ENCODE results near the gene TRIM28. TPM values are rescaled to one million over a fixed set of nuclear protein-coding genes. Genes with fewer than 3 reads are reported as not detected.

The TRIM28 gene
- total RNA-seq, 1 experiment from 2014 or later = 908 TPM

DNA sequence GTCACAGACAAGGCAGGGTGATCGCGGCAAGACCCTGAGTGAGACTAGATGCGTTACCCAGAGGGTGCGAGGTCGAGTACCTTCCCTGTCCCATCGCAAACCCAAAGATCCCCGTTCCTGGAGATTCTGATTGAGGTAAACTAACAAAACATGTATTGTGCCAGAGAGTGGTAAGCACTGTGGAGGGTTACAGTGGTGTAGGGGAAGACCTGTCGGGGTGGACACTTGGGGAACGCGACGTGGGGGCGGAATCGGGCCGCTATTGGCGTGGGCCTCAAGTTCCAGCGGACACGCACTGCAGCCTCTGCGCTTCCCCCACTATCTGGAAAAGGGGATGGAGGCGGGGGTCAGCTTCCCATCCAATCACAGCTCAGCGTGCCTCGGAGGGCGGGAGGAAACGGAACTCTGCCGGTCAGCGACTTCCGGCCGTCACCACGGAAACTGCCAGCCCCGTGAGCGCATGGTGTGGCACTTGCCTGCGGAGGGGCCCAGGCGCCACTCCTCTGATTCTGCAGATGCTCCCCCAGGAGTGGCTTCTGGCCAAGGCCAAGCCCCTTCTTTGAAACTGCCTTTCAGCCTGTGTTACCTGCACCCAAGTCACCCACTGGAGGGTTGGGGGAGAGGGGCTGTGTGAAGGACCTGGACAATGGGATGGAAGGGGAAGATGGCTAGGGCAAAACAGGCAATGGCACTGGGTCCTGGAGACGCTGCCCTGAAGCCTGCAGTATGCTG is 15.6 kb downstream of the TRIM28 start:
- CTCF ChIA-PET = interaction anchor here (1.0 kb wide), 1 partner anchor 40 kb away, joined by 5 read pairs; the partner anchor contains the start of gene ZBTB45
- no peak for TF ChIP-seq EZH2 (IDR thresholded peaks at IDR 0.05)
- no peak for TF ChIP-seq FOSL1 (IDR thresholded peaks at IDR 0.05; ENCODE audit: low read depth)
- TF ChIP-seq ZFX (IDR thresholded peaks at IDR 0.05) = peak; percentile 37
- no peak; the same call in 1 of the 2 replicates for TF ChIP-seq ELF1 (IDR thresholded peaks at IDR 0.05; ENCODE audit: borderline replicate concordance, low read depth)
- TF ChIP-seq, protein P1, sequence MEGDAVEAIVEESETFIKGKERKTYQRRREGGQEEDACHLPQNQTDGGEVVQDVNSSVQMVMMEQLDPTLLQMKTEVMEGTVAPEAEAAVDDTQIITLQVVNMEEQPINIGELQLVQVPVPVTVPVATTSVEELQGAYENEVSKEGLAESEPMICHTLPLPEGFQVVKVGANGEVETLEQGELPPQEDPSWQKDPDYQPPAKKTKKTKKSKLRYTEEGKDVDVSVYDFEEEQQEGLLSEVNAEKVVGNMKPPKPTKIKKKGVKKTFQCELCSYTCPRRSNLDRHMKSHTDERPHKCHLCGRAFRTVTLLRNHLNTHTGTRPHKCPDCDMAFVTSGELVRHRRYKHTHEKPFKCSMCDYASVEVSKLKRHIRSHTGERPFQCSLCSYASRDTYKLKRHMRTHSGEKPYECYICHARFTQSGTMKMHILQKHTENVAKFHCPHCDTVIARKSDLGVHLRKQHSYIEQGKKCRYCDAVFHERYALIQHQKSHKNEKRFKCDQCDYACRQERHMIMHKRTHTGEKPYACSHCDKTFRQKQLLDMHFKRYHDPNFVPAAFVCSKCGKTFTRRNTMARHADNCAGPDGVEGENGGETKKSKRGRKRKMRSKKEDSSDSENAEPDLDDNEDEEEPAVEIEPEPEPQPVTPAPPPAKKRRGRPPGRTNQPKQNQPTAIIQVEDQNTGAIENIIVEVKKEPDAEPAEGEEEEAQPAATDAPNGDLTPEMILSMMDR (IDR thresholded peaks at IDR 0.05 in 2 of 3, conservative IDR thresholded peaks at IDR 0.05 in 1 of 3; ENCODE audit: borderline replicate concordance in 1 of 3, insufficient read depth in 1 of 3, low read depth in 2 of 3, low read length in 2 of 3) = no peak
- TF ChIP-seq TCF7L2 (IDR thresholded peaks at IDR 0.05; ENCODE audit: borderline replicate concordance, extremely low read depth, insufficient read depth, insufficient read length) = no peak
- no peak for TF ChIP-seq SRF (IDR thresholded peaks at IDR 0.05; ENCODE audit: low read depth)
- TF ChIP-seq, protein P2, sequence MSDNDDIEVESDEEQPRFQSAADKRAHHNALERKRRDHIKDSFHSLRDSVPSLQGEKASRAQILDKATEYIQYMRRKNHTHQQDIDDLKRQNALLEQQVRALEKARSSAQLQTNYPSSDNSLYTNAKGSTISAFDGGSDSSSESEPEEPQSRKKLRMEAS (IDR thresholded peaks at IDR 0.05) = peak; percentile 98
- peak; percentile 86 for TF ChIP-seq YY1 (IDR thresholded peaks at IDR 0.05; ENCODE audit: extremely low read depth, insufficient replicate concordance, low read depth, low read length)
- TF ChIP-seq REST (IDR thresholded peaks at IDR 0.05; ENCODE audit: low read depth) = no peak
- TF ChIP-seq ZNF274 (IDR thresholded peaks at IDR 0.05; ENCODE audit: low read depth, low read length) = no peak
- peak; percentile 82 for TF ChIP-seq POLR2AphosphoS5 (IDR thresholded peaks at IDR 0.05; ENCODE audit: low read depth, low read length)
- TF ChIP-seq, protein P3, sequence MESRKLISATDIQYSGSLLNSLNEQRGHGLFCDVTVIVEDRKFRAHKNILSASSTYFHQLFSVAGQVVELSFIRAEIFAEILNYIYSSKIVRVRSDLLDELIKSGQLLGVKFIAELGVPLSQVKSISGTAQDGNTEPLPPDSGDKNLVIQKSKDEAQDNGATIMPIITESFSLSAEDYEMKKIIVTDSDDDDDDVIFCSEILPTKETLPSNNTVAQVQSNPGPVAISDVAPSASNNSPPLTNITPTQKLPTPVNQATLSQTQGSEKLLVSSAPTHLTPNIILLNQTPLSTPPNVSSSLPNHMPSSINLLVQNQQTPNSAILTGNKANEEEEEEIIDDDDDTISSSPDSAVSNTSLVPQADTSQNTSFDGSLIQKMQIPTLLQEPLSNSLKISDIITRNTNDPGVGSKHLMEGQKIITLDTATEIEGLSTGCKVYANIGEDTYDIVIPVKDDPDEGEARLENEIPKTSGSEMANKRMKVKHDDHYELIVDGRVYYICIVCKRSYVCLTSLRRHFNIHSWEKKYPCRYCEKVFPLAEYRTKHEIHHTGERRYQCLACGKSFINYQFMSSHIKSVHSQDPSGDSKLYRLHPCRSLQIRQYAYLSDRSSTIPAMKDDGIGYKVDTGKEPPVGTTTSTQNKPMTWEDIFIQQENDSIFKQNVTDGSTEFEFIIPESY (IDR thresholded peaks at IDR 0.05; ENCODE audit: extremely low read depth, insufficient replicate concordance, low read length) = peak; percentile 23
- no peak for TF ChIP-seq CEBPB (IDR thresholded peaks at IDR 0.05; ENCODE audit: low read depth)
- TF ChIP-seq POLR2A (IDR thresholded peaks at IDR 0.05; ENCODE audit: borderline replicate concordance, extremely low read depth, insufficient read depth, insufficient read length) = peak; percentile 95
- no peak for TF ChIP-seq EZH2phosphoT487 (IDR thresholded peaks at IDR 0.05; ENCODE audit: borderline replicate concordance)
- TF ChIP-seq EGR1 (IDR thresholded peaks at IDR 0.05; ENCODE audit: low read depth) = peak; percentile 78
- TF ChIP-seq, protein P4, sequence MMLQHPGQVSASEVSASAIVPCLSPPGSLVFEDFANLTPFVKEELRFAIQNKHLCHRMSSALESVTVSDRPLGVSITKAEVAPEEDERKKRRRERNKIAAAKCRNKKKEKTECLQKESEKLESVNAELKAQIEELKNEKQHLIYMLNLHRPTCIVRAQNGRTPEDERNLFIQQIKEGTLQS (IDR thresholded peaks at IDR 0.05) = no peak

More for the DNA sequence above, 15.6 kb downstream of the TRIM28 start:
- H3K4me3 ChIP-seq (replicated peaks in 1 of 2; ENCODE audit: low read depth in 1 of 2, low read length in 2 of 2) = peak overlapping the region; percentile 74 to 99
- DNase-seq (ENCODE audit: low read depth, low spot score) (peak; percentile 90), ATAC-seq (peak; percentile 63)
- no peaks in the 10 kb centered on the region for H3K27me3 ChIP-seq (ENCODE audit: insufficient read depth, low read length)
- H4K20me1 ChIP-seq (ENCODE audit: insufficient read depth) = no peaks in the 10 kb centered on the region
- TSS peak; percentile 67 for BruUV-seq (replicated peaks)
- ChIA-PET POLR2A (interaction anchor here (0.8 to 1.4 kb wide), 8 partner anchors 9 to 45 kb away, joined by 3 to 17 read pairs (median 6); partner anchors contain the start of genes MZF1, TRIM28 and ZBTB45), RAD21 (ENCODE audit: low non-redundant PET in 1 of 2, low total read pairs in 2 of 2, uncharacterized antibody in 2 of 2, unreplicated experiment in 2 of 2) (no interaction called here)
- peaks cover 7 to 20% of the 10 kb centered on the region in 2 experiments; a peak in 2 of 4 replicates for H3K36me3 ChIP-seq (ENCODE audit: control insufficient read depth in 1 of 2, insufficient read depth in 2 of 2, low read length in 2 of 2)
- no peak overlapping the region for H2AFZ ChIP-seq (ENCODE audit: low read depth, low read length, poor library complexity, severe bottlenecking)
- intact Hi-C loops (cut with micrococcal nuclease) = loop anchor here (1.0 kb wide), 1 partner anchor 14 kb away; the partner anchor contains the start of gene MZF1
- H3K4me1 ChIP-seq (ENCODE audit: control insufficient read depth in 1 of 2, insufficient read depth in 2 of 2, low read length in 2 of 2) = peaks cover 18 to 42% of the 10 kb centered on the region in 2 experiments
- no peaks in the 10 kb centered on the region for H3K9me3 ChIP-seq (ENCODE audit: control insufficient read depth in 1 of 2, insufficient read depth in 1 of 2, low read depth in 1 of 2, low read length in 2 of 2)
- peak overlapping the region; percentile 79 for H3K4me2 ChIP-seq (ENCODE audit: low read length)
- peak overlapping the region; percentile 94 for H3K9ac ChIP-seq (ENCODE audit: low read length)
- H3K27ac ChIP-seq (ENCODE audit: low read depth, low read length) = peak overlapping the region; percentile 98
- H3K79me2 ChIP-seq (ENCODE audit: insufficient read depth, low read length) = peaks cover 44% of the 10 kb centered on the region
- no peaks in the 10 kb centered on the region for H3K9me2 ChIP-seq (ENCODE audit: insufficient read depth)

Data from HCT116 (cell line).